Measurements from ENCODE around the gene AKR1B1.

Gene AKR1B1

GRCh38 chr7:134465491-134465890, 6.6 kb upstream of the AKR1B1 start:
- no peaks in the 10 kb centered on the region for H3K9me3 ChIP-seq (ENCODE audit: control insufficient read depth, insufficient read depth, low read depth, low read length)
- no peaks in the 10 kb centered on the region for H3K4me1 ChIP-seq (ENCODE audit: control insufficient read depth, insufficient read depth, low read length)
- TF ChIP-seq ZNF596 (tag by site-specific recombination; IDR thresholded peaks at IDR 0.05) = no peak
- no peak for TF ChIP-seq ZNF701 (tag by site-specific recombination; IDR thresholded peaks at IDR 0.05)
- peak; percentile 81 for TF ChIP-seq SETDB1 (IDR thresholded peaks at IDR 0.05; ENCODE audit: insufficient read length, low read length)
- no peaks in the 10 kb centered on the region for H3K36me3 ChIP-seq (ENCODE audit: control insufficient read depth in 2 of 2, insufficient read depth in 1 of 2, low read length in 2 of 2)
- H3K4me3 ChIP-seq (ENCODE audit: low read depth, low read length) = no peak overlapping the region
- ChIA-PET POLR2A (no interaction called here), CTCF (interaction anchor here (0.6 kb wide), 2 partner anchors 32 to 136 kb away, joined by 3 read pairs; no protein-coding TSS in a partner anchor)
- no peak overlapping the region for H3K27ac ChIP-seq (ENCODE audit: extremely low read depth, low read depth, low read length)

GRCh38 chr7:134464496-134464895, 5.6 kb upstream of the AKR1B1 start:
- Histone ChIP-seq H3K36me3 (ENCODE audit: control insufficient read depth in 2 of 2, insufficient read depth in 1 of 2, low read length in 2 of 2) (no peaks in the 10 kb centered on the region), H3K4me1 (ENCODE audit: control insufficient read depth, insufficient read depth, low read length) (no peaks in the 10 kb centered on the region), H3K4me3 (ENCODE audit: low read depth, low read length) (no peak overlapping the region), H3K27ac (ENCODE audit: extremely low read depth, low read depth, low read length) (no peak overlapping the region), H3K9me3 (ENCODE audit: control insufficient read depth, insufficient read depth, low read depth, low read length) (no peaks in the 10 kb centered on the region)
- ChIA-PET CTCF (interaction anchor here (0.6 to 1.3 kb wide), 2 partner anchors 13 to 138 kb away, joined by 3 to 4 read pairs; no protein-coding TSS in a partner anchor), POLR2A (no interaction called here)
- no peak for TF ChIP-seq KLF7 (tag by site-specific recombination; IDR thresholded peaks at IDR 0.05; ENCODE audit: borderline replicate concordance)
- no peak for TF ChIP-seq ZNF514 (tag by site-specific recombination; IDR thresholded peaks at IDR 0.05)
- TF ChIP-seq ZIC2 (tag by site-specific recombination; IDR thresholded peaks at IDR 0.05) = no peak

- no peaks in the 10 kb centered on the region for H3K9me3 ChIP-seq (ENCODE audit: control insufficient read depth, insufficient read depth, low read depth, low read length)
- ChIA-PET CTCF (interaction anchor here (1.3 kb wide), 1 partner anchor 14 kb away, joined by 4 read pairs; no protein-coding TSS in a partner anchor), POLR2A (no interaction called here)
- TF ChIP-seq ZNF121 (tag by site-specific recombination; IDR thresholded peaks at IDR 0.05) (no peak), REST (tag by site-specific recombination; IDR thresholded peaks at IDR 0.05) (no peak), ZNF624 (tag by site-specific recombination; IDR thresholded peaks at IDR 0.05) (no peak), ZNF266 (tag by site-specific recombination; IDR thresholded peaks at IDR 0.05; ENCODE audit: low read depth) (no peak), ZNF18 (tag by site-specific recombination; IDR thresholded peaks at IDR 0.05) (no peak), ZNF692 (tag by site-specific recombination; IDR thresholded peaks at IDR 0.05) (no peak), ZNF785 (tag by site-specific recombination; IDR thresholded peaks at IDR 0.05) (no peak), KLF1 (tag by site-specific recombination; IDR thresholded peaks at IDR 0.05) (no peak), ZNF585B (tag by site-specific recombination; IDR thresholded peaks at IDR 0.05) (no peak), FEZF1 (tag by site-specific recombination; IDR thresholded peaks at IDR 0.05) (no peak), ZFP3 (tag by site-specific recombination; IDR thresholded peaks at IDR 0.05; ENCODE audit: low read depth) (no peak), ZNF501 (tag by site-specific recombination; IDR thresholded peaks at IDR 0.05) (no peak), ZNF580 (tag by site-specific recombination; IDR thresholded peaks at IDR 0.05) (no peak), ZSCAN5A (tag by site-specific recombination; IDR thresholded peaks at IDR 0.05) (no peak), YY1 (tag by site-specific recombination; IDR thresholded peaks at IDR 0.05) (no peak), ZNF366 (tag by site-specific recombination; conservative IDR thresholded peaks at IDR 0.05) (no peak), ZNF777 (tag by site-specific recombination; IDR thresholded peaks at IDR 0.05; ENCODE audit: borderline replicate concordance) (no peak), TRIM28 (IDR thresholded peaks at IDR 0.05; ENCODE audit: borderline replicate concordance, low read length) (no peak)
- no peak overlapping the region for H3K27ac ChIP-seq (ENCODE audit: extremely low read depth, low read depth, low read length)
- no peak overlapping the region for H3K4me3 ChIP-seq (ENCODE audit: low read depth, low read length)
- H3K4me1 ChIP-seq (ENCODE audit: control insufficient read depth, insufficient read depth, low read length) = no peaks in the 10 kb centered on the region
- no peaks in the 10 kb centered on the region for H3K36me3 ChIP-seq (ENCODE audit: control insufficient read depth in 2 of 2, insufficient read depth in 1 of 2, low read length in 2 of 2)
These were observed 4.9 kb upstream of the AKR1B1 start for GRCh38 chr7:134463751-134464150.
